ENCODE data around the gene MLNR. TPM values are rescaled to one million over a fixed set of nuclear protein-coding genes. Genes with fewer than 3 reads are reported as not detected.

MLNR gene
- total RNA-seq, 4 donors from 2014 or later = not detected

DNA sequence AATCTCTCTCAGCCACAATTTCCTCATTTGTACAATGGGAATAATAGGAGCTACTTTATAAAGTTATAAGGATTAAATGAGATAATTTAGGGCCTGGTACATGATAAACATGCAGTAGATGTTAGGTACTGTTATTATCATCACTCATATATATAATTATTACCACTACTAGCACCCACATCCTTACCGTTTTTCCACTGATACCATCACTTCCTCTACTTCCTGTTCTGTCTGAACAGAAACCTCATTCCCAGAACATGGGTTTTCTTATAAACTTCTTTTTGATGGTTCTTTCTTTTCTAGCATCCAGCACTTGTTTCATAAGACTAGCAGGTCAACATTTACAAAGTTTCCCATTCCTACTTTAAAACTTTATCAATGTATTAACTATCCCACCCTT lies 33.9 kb downstream of the MLNR start:
- TF ChIP-seq, protein P1, sequence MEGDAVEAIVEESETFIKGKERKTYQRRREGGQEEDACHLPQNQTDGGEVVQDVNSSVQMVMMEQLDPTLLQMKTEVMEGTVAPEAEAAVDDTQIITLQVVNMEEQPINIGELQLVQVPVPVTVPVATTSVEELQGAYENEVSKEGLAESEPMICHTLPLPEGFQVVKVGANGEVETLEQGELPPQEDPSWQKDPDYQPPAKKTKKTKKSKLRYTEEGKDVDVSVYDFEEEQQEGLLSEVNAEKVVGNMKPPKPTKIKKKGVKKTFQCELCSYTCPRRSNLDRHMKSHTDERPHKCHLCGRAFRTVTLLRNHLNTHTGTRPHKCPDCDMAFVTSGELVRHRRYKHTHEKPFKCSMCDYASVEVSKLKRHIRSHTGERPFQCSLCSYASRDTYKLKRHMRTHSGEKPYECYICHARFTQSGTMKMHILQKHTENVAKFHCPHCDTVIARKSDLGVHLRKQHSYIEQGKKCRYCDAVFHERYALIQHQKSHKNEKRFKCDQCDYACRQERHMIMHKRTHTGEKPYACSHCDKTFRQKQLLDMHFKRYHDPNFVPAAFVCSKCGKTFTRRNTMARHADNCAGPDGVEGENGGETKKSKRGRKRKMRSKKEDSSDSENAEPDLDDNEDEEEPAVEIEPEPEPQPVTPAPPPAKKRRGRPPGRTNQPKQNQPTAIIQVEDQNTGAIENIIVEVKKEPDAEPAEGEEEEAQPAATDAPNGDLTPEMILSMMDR (IDR thresholded peaks at IDR 0.05) = no peak
- TF ChIP-seq POLR2A (IDR thresholded peaks at IDR 0.05) = no peak
- WGBS, 2 donors = 61 to 70% methylated on average over 1 of the region's 1 CpG
- no peak for DNase-seq (ENCODE audit: low spot score in 2 of 2)
- H3K4me3 ChIP-seq (ENCODE audit: low read depth, poor library complexity, severe bottlenecking) = no peak overlapping the region
- intact Hi-C loops (cut with DNase I; ENCODE audit: low total_unique reads) = no loop called here

DNA sequence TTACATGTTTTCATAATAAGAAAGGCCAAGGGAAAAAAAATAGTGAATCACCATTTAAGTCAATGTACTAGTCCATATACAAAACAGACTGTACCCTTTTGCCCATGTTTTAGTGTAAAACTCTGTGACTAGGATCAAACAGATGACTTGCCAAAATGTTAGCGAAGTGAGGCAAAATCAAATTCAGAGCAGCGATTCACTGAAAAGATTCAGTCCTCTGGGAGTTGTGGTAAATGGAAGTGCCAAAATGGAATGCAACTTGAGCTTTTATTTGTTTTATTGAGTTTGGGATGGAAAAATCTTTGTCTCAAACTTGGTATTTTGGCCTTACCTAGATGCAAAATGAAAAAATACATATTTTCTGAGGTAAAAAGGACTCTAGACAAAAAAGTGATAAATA lies 36.7 kb downstream of the MLNR start:
- DNase-seq (ENCODE audit: low spot score in 2 of 2) = no peak
- WGBS, 2 donors = 60 to 75% methylated on average over 2 of the region's 2 CpGs
- intact Hi-C loops (cut with DNase I; ENCODE audit: low total_unique reads) = no loop called here
- no peak overlapping the region for H3K4me3 ChIP-seq (ENCODE audit: low read depth, poor library complexity, severe bottlenecking)
- no peak for TF ChIP-seq POLR2A (IDR thresholded peaks at IDR 0.05)
- TF ChIP-seq, protein P1 (IDR thresholded peaks at IDR 0.05) = no peak

DNA sequence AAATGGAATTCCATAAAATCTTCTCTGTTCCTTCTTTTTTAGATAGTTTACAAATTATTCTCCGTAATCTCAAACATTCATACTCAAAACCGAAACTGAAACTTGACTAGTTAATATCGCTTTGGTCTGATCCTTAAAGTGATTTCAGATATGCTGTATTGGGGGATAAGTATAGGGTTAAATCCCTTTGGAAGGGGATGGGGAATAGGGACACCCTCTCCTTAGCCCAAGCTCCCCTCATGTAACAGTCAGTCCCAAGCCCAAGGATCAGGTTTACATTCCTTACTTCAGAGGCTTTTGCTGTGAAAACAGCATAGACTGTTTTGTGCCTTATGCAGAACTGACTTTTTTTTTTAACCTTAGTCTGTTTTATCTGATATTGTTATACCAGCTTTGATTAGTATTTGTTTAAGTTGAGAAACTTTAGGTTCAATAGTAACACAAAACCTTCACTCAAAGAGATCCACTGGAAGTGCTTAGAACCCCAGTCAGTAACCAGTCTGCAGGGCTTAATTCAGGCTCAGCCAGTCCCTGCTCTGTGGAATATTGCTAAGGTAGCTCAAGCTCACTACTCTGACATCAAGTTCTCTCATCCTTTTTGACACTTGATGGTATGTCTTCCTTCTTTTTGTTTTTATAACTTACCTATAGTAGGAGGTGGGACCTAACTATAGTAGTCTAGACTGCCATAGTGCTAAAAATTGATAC lies 38.1 kb downstream of the MLNR start:
- DNase-seq (ENCODE audit: low spot score in 2 of 2) = no peak
- intact Hi-C loops (cut with DNase I; ENCODE audit: low total_unique reads) = no loop called here
- H3K4me3 ChIP-seq (ENCODE audit: low read depth, poor library complexity, severe bottlenecking) = no peak overlapping the region
- 74 to 89% methylated on average over 3 of the region's 3 CpGs for WGBS, 2 donors
- TF ChIP-seq, protein P1 (IDR thresholded peaks at IDR 0.05) = no peak
- TF ChIP-seq POLR2A (IDR thresholded peaks at IDR 0.05) = no peak

DNA sequence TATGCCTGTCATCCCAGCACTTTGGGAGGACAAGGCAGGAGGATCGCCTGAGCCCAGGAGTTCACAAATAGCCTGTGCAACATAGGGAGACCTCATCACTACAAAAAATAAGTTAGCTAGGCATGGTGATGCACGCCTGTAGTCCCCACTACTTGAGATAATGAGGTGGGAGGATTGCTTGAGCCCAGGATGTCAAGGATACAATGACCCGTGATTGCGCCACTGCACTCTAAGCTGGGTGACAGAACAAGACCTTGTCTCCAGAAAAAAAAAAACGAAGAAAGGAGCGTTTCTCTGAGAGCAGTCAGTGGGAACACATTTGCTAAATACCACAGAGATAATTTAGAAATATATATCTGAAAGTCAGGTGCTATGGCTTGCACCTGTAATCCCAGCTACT lies 39.4 kb downstream of the MLNR start:
- TF ChIP-seq, protein P1 (IDR thresholded peaks at IDR 0.05) = no peak
- TF ChIP-seq POLR2A (IDR thresholded peaks at IDR 0.05) = no peak
- no peak for DNase-seq (ENCODE audit: low spot score in 2 of 2)
- 94 to 97% methylated on average over 6 of the region's 6 CpGs for WGBS, 2 donors
- H3K4me3 ChIP-seq (ENCODE audit: low read depth, poor library complexity, severe bottlenecking) = no peak overlapping the region
- intact Hi-C loops (cut with DNase I; ENCODE audit: low total_unique reads) = no loop called here

DNA sequence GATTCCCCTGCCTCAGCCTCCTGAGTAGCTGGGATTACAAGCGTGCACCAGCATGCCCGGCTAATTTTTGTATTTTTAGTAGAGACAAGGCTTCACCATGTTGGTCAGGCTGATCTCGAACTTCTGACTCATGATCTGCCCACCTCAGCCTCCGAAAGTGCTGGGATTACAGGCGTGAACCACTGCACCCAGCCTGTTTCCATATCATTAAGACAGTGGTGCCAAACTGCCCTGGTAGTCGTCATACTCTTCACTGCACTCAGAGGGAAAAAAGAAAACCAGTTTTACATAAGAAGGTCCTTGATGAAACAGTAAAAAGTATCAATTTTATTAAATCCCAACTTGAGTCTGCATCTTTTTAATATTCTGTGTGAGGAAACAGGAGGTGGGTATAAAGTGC lies 42.5 kb downstream of the MLNR start:
- no peak for DNase-seq (ENCODE audit: low spot score in 2 of 2)
- no peak overlapping the region for H3K4me3 ChIP-seq (ENCODE audit: low read depth, poor library complexity, severe bottlenecking)
- 93% methylated on average over 6 of the region's 6 CpGs for WGBS, 2 donors
- TF ChIP-seq, protein P1 (IDR thresholded peaks at IDR 0.05) = no peak
- TF ChIP-seq POLR2A (IDR thresholded peaks at IDR 0.05) = no peak
- intact Hi-C loops (cut with DNase I; ENCODE audit: low total_unique reads) = no loop called here

DNA sequence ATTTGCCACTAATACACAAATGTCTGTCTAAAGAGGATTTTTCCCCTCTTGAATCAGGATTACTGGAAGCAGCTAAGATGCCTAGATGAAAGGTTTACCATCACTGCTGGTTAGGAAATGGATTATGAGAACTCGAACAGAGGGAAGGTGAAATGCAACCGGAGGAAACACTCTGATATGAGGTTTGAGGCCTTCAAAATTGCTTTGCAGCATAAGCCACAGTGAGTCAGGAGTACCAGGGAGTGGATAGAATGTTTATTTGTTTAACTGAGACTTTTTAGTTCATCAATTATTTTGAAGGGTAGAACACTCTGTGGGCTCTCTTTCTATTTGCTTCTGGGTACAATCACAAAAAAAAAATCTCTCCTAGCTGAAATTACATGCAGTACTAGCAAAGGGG lies 45.7 kb downstream of the MLNR start:
- TF ChIP-seq POLR2A (IDR thresholded peaks at IDR 0.05) = no peak
- TF ChIP-seq, protein P1 (IDR thresholded peaks at IDR 0.05) = no peak

More for the DNA sequence above, 45.7 kb downstream of the MLNR start:
- WGBS, 2 donors = 80 to 86% methylated on average over 2 of the region's 2 CpGs
- H3K4me3 ChIP-seq (ENCODE audit: low read depth, poor library complexity, severe bottlenecking) = no peak overlapping the region
- intact Hi-C loops (cut with DNase I; ENCODE audit: low total_unique reads) = no loop called here
- no peak for DNase-seq (ENCODE audit: low spot score in 2 of 2)

All from lower leg skin (tissue), 4 donors.